Testis (tissue), 2 donors: Measurements from ENCODE around the gene ALCAM.

Experiments used
- POLR2A ChIP-seq: fragments of 450-650 bp; IDR thresholded peaks from one replicate; pipeline ENCODE4 v1.6.1; 2017; ENCODE audit warnings: antibody characterized with exemption, mild to moderate bottlenecking, moderate library complexity
- TF ChIP-seq, protein P1 (sequence below), 3 experiments: fragments of 450-650 bp in 2 of 3; fragments of 200-600 bp in 1 of 3; sonication (generic) in 1 of 3; IDR thresholded peaks; one replicate each; pipeline ENCODE4 v1.5.1; 2016 to 2019; ENCODE audit warnings: antibody characterized with exemption in 3 of 3, mild to moderate bottlenecking in 2 of 3, moderate library complexity in 1 of 3

DNA sequence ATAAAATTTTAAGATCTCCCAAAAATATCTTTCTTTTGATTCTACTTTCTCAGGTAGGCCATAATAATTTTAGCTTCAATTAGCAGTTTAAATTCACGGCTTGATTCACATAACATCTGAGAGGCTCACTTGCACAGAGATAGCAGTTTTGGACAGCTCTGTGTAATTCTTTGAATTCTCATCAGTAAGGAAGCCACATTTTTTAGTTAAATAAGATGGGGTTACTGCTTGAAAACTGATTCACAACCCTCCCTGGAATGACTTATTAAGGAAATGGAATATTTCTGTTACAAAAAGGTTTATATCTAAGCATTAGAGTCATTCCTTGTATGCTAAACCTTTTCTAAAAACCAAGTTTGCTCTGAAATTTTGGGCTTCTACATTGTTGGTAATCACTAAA, 212.7 kb downstream of the ALCAM start:
- TF ChIP-seq, protein P1, sequence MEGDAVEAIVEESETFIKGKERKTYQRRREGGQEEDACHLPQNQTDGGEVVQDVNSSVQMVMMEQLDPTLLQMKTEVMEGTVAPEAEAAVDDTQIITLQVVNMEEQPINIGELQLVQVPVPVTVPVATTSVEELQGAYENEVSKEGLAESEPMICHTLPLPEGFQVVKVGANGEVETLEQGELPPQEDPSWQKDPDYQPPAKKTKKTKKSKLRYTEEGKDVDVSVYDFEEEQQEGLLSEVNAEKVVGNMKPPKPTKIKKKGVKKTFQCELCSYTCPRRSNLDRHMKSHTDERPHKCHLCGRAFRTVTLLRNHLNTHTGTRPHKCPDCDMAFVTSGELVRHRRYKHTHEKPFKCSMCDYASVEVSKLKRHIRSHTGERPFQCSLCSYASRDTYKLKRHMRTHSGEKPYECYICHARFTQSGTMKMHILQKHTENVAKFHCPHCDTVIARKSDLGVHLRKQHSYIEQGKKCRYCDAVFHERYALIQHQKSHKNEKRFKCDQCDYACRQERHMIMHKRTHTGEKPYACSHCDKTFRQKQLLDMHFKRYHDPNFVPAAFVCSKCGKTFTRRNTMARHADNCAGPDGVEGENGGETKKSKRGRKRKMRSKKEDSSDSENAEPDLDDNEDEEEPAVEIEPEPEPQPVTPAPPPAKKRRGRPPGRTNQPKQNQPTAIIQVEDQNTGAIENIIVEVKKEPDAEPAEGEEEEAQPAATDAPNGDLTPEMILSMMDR (IDR thresholded peaks at IDR 0.05), result no peak
- TF ChIP-seq POLR2A, result no peak
